Activated CD4-positive, CD25-positive, alpha-beta regulatory T cell treated with anti-CD3 and anti-CD28 coated beads, Interleukin-2, amount 50 U/mL, for 24 hours (primary cell): Measurements from ENCODE around the gene PPM1J.
A peak's percentile ranks its signal among the peaks of the same experiment; 100 is the strongest.
"Not testable (repeated sequence)": the region's sequence is repeated elsewhere in the genome, so short reads cannot be mapped to it uniquely, and the experiment has no call there.

ENCODE experiments used
- ATAC-seq, 2 donors: fragments of 150-1000 bp; cut with Tn5 transposase; one replicate each; pipeline ENCODE4 v1.10.0; 2021; ENCODE audit warnings: mild to moderate bottlenecking in 1 of 2, moderate library complexity in 1 of 2

PPM1J gene

DNA sequence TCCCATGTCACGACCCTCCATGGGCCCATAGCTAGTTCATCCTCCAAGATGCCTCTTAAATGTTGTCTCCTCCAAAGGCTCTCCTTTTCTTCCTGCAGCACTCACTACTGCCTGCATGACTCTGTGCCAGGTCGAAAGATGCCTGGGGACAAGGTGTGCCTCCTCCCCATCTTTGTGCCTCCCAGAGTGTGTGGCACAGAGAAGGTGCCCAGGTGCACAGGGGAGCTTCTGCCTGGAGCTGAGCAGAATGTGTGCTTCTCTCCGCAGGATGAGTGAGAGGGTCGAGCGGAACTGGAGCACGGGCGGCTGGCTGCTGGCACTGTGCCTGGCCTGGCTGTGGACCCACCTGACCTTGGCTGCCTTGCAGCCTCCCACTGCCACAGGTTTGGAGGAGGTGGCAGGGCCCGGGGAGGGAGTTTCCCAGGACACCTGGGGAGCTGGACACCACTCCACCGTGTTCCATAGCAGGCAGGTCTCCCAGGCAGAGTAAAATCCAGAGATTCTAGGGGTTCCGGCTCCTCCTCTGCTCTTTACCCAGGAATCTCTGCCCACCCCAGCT, 6.9 kb upstream of the PPM1J start:
- no peak for ATAC-seq

DNA sequence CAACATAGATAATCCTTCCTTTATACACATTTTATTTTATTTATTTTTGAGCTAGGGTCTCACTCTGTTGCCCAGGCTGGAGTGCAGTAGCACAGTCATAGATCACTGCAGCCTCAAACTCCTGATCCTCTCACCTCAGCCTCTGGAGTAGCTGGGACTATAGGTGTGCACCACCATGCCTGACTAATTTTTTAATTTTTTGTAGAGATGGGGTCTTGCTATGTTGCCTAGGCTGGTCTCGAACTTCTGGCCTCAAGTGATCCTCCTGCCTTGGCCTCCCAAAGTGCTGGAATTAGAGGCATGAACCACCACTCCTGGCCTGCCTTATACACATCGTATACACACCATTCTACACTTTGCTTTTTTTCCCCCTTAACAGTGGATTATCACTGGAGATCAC, 6.2 kb upstream of the PPM1J start:
- ATAC-seq = not testable (repeated sequence)

DNA sequence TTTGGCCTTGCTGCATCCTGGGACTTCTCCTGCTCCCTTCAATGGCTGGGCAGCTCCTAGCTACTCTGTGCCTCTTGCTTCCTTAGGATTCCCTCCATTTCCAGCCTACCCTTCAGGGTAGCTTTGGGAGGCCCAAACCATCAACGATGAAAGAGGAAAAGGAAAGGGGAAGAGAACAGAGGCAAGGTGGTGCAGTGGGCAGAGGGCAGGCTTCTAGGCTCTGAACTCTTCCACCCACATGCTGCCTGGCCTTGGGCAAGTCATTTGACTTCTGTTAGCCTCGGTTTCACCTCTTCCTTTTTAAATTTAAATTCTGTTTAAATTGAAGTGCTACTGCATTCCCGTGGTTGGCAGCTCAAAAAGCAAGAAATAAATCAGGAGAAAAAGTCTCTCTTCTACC, 5.7 kb upstream of the PPM1J start:
- no peak for ATAC-seq

DNA sequence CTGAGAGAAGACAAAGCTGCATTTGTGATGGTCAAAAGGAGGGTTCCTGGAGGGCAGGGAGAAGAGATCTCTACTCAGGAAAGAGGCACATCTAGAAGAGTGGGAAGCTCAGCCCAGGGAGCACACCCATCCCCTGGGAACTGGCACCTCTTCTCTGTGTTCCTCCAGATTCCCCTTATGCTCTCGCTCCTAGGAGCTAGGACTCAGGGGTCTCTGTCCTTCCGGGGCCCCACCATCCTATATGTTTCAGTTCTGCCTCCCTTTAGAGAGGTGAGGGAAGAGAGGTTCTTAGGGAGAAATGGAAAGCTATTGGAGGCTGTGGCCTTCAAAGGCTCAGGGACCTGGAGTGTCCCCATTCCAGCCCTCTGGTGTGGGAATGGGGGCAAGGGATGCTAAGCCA, 4.6 kb upstream of the PPM1J start:
- no peak for ATAC-seq

DNA sequence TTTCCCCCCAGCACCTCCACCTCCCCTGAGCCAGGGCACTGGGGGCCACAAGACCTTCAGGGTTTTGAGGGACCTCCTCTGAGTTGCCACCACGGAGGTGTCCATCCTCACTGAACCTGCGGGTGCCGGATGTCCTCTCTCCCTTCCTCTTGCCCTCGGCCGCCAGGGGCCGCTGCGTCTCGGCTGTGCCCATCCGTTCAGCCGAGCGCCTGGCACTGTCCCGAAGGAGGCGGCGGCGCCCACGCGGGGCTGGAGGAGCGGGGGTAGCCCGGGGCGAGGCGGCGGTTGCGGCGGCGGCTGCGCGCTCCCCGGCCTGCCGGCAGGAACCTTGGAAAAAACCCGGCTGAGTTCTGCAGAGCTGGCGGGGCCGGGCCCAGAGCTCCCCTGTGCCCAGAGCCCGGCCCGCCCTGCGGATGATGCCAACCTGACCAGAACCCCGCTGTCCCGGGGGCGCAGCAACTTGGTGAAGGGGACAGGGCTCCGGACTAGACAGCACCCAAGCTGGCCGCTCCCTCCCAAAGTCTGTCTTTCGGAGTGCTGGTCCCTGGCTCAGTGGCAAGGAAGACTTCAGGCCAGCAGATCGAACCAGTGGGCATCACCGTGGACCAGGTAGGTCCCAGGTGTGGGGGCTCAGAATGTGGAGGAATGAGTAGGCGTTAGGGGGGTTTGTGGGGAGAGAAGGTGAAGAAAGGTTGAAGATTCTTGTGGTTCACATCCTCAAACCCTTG, 3.7 kb upstream of the PPM1J start:
- peak; percentile 27 to 44 for ATAC-seq

DNA sequence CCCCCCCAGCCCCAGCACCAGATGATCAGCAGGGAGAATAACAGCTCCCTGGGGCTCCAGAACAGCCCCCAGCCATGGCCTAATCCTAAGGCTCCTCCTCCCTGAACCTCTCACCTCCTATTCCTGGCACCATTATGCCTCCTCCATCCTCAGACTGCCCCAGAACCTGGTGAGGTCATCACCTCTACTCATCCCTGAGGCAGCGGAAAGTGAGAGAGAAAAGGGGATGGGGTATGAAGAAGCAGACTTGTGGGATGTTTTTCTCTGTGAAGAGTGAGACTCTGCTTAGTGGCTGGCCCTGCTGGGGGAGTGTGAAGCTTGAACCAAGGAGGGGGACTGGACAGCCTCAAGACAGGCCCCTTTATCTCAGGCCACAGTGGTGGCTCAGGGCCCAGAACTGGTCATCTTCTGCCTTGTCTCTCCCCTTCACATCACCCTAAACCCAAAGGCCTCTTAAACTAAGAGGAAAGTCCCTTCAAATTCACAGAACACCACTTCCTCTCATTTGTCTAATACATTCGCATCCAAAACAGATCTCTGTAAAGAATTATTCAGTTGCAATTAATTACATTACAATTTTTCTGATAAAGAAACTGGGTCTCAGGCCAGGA, 2.2 kb upstream of the PPM1J start:
- ATAC-seq = no peak

DNA sequence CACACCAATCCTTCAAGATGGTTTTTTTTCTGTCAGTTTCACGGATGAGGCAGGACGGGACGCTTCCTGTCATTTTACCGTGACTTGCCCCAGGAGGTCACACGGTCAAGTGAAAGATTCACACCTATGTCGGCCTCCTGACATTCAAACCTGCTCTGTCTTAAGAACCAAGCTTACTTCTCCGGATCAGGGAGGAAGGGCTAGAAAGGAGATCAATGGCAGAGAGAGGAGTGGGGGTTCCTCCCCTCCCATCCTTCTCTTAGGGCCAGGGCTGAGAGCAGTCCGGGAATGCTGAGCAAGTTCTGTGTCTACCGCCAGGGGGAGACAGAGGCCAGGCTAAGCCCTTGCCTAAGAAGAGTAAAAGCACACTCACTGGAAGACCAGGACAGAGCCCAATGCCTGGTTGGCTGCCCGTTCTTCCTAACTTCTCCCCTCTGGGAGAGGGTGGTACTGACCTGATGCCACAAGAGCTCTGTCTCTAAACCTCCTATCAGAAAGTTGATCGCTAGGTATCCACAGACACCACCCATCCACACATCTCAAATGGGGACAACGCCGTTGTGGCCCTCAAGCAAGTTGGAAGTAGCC, 1.1 kb upstream of the PPM1J start:
- ATAC-seq = peak; percentile 30 to 34

DNA sequence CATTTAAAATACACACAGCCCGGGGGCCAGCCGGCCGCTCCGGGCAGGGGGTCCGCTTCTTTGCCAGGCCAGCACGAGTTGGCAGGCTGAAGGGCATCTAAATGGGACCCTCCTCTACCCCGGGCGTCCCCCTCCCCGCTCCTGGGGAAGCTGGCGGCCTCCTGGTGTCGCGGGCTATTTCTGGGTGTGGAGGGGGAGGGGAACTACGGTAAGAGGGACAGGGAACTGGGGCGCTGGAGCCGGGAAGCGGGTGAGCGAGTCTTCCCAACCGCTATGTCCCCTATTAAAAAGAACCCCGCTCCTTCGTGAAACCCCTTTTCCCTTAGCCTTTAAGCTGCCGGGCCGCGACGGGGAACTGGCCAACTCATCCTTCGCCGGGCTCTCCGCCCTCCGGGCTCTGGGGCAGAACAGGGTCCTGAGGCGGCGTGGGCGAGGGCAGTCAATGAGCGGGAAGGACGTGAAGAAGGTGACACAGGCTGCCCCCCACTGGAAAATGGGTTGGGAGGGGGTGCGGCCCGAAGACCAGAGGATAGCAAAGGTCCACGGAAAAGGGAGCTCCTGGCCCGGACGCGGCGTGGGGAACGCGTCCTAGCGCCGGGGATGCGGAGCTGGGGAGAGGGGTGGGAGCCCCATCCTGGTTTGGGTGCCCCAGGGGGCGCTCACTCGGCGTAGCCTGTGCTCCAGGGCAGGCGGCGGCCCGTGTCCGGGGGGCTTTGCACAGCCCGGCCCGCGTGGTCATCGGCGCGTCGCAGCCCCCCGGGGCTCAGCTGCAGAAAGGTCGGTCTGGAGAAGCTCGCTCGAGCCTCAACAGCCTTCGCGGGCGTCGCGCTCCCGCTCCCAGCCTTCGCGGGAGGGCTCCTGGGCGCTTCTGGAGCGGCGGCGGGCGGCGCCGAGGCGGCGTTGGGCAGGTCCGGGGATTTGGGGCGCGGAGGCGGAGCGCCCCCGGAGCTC, 544 bp downstream of the PPM1J start:
- ATAC-seq = peak in 1 of 2 donors; percentile 1

DNA sequence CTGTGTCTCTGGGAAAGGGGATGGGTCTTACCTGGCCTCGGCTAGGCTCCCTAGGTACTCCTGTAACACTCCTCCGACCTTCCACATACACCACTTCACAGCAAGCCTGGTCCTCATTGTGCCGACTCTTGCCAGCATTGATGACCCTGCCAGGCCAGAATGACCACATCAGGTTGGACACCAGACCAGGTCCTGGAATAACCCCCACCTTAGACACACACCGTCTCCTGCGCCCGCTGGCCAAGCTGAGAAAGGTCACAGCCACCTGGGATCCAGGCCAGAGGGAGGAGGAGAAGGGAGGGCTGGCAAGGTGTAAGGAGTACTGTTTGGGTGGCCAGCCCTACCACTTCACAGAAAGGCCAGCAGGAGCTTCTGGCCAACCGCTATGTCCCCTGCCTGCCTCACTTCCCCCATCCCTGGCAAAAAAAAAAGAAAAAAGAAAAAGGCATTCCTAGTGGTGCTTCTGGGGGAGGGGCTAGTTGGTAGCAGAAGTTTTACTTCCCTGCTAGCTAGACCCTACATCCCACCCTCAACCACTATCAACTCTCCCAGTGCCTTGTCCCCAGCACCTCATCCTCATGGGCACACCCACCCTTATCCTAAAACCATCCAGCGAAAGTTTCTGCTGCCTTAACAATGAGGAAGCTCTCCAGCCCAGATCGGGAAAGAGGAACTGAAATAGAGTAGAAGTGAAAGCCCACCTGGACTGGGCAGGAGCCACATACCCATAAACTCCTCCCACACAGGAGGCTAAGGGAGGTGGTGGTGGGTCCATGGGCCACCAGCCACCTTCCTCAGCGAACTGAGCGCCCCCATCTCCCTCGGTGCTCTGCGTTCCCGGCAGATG, 1.4 kb downstream of the PPM1J start:
- ATAC-seq = no peak

DNA sequence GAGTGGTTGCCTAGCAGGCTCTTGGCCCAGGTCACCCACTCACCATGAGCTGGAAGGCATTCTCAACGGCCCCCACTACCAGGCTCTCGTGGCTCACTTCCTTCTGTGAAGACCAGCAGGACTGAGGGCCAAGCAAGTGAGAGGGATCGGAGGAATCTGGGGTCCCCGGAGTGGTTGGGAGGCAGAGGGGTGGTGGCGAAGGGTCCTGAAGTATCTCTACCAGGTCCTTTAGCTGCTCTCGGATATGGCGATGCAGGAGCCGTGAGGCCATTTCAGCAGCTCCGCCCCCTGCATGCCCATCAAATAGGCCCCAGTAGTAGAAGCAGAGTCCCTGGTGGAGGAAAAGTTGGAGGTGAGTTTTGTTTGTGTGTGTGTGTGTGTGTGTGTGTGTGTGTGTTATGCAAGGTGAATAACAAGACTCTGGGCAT, 2.4 kb downstream of the PPM1J start:
- ATAC-seq = no peak

DNA sequence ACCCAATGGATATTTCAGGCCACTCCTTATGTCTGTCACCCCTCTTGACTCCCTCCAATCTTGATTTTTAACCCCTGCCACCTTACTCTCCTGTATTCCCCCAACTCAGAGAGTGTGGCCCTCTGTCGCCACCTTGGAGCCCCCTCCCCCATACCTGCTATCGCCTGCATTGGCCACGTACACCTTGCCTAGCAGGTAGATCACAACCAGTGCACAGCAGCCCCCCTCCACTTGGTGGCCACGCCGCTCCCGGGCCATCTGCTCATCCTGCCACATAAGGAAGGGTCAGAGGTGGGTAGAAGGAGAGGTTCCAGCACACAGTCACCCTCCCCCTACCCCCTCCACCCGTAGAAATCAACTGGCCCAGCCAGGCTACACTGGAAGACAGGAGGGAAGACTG, 2.9 kb downstream of the PPM1J start:
- no peak for ATAC-seq

DNA sequence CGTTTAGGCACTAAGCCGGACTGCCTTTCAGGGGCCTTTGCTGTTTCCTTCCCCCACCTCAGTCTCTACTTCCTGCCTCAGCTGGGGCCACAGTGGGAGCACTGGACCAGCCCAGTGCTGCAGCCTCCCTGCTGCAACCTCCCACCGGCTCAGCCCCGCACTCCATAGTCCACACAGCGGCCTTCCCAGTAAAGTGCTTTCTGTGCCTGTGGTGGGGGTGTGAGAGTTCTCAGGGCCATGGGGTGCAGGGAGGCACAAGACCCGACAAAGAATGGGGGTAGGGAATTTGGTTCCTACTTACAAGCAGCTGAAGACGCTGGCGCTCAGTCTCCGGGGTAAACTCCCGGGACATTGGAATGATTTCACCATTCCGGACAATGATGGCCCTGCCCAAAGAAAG, 3.5 kb downstream of the PPM1J start:
- no peak for ATAC-seq

DNA sequence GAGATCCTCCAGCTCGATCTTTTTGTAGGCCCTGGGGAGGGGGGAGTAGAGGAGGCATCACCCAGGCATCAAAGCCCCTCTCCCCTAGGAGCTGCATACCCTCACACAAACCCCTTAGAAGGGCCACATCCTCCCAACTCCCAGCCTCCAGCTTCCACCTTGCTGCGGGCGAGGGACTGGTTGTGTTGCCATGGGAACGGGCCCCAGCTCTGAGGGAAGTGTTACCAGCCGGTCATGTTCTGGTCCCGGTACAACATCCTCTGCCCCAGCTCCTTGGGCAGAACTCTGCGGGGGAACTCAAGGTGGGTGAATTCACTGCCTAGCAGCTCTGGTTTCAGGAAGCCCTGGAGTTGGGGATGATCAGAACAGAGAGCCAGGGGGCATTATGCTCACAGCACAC, 4.1 kb downstream of the PPM1J start:
- no peak for ATAC-seq

DNA sequence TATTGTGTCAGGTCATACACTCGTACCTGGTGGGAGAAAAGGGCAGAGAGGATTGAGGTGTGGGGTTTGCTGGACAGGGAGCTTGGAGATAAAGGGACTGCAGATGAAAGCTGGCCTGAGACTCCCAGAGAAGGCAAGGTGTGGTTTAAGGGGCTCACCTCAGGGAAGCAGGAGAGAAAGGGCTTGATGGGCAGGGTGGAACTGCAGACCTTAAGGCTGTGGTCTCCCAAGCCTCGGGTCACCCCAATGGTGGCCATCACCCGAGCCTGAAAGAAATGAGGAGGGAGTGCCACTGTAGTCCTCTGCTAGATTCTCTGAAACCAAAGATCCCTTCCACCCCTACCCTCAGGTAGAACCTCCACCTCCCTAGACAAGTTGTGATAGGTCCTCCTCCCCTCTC, 4.5 kb downstream of the PPM1J start:
- ATAC-seq = no peak

DNA sequence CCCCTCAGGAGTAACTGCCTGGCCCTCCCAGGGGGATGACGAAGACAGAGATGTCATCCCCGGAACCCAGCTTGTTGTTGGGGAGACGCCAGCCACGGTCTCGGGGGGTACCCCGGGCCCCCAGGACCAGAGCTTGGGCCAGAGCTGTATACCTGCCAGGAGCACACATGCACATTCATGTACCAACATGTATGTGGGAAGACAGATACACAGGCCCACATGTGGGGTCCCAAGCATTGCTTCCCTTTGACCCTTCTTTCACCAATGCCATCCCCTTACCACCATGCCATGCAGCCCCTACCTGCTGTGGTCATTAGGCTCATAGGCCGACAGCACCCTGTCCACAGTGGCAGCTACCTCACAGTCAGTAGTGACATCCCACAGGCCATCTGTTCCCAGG, 5.0 kb downstream of the PPM1J start:
- ATAC-seq = no peak

DNA sequence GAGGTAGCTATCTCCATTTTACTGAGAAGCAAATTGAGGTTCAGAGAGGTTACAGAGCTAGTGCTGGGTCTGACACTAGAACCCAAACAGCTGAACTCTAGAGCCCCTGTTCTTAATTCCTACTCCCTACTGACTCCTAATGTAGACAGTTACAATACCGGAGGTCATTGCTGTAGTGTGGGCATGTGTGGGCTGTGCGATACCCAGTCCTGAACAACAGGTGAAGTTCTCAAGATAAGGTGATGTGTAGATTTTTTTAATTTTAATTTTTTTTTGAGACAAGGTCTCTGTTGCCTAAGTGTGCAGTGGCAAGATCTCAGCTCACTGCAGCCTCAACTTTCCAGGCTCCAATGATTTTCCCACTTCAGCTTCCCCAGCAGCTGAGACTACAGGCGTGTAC, 6.6 kb downstream of the PPM1J start:
- no peak for ATAC-seq

DNA sequence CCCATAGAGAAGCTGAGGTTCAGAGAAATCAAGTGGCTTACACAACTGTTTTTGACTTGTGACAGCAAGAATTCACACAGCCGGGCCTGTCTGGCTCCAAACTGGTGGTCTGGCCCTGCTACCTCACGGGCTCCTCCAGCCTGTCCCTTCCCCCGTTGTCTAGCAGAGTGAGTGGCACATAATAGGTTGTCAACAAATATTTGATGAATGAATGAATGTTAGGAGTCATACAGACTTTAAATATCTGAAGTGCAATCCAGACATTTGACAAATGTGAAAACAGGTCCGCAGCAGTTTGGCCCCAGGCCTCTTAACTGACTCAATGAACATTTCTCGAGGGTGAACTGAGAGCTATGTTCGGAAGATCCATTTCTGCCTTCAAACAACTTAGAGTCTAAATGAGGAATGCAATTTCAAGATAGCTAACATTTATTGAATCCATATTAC, 7.1 kb downstream of the PPM1J start:
- ATAC-seq = no peak

DNA sequence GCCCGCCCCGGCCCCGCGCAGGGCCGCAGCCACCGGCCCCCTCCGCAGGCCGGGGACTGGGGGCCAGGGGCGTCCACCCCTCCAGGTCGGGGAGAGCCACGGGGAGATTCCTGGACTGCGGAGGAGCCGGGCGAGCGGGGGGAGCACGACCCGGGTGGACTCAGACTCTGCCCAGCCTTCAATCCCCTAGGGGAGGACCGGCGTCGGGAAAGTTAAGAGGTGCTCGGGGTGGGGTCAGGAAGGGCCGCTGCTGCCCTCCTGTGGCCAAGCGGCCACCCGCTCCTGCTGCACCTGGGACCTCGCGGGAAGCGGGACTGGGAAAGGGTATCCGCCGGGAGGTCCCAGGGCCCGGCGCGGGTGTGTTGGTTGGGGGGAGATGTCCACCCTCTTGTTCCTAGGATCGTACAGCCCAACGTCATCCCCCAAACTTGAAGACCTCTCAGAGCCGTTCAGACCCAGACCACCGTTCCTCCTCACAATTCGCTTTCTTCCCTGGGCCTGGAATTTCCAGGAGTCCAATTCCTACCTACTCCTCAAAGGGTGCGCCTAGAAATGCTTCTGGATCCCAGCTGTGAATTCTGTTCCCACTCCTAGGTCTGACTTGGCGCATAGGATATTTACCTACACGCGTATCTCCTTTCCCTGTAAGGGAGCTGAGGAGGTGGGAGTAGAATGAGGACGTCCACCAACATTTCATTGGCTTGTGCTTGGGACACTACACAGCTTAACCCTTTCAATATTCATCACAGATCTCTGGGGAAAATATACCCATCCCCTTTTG, 7.7 kb downstream of the PPM1J start:
- peak; percentile 70 to 75 for ATAC-seq

DNA sequence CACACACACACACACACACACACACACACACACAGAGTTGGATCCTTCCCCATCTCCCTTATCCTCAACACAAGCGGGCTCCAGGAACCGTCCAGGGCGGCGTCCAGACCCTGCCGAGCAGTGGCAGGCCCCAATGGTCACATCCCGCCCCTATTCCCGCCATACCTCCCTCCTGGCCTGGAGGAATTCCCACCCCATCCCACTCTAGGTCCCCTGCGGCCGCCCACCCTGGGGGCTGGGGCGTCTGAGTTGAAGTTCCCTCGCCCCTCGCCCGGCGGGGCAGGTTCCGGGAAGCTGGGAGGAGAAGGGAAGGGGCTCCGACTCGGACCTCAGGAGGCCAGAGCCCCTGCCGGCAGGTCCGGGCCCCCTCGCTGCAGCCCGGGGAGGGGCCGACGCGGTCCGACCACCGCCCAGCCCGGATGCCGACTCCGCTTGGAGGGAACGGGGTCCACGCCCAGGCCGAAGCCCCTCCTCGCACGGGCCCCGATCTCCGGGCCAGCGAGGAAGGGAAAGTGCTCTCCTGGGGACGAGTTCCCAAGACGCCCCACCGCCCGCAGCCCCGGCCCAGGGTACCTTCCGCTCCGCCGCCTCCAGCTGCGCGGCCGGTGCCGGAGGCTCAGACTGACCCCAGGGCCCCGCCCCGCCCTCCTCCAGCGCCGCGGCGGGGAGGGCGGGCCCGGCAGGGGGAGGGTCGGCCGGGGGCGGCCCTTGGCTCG, 8.5 kb downstream of the PPM1J start, which contains the start of gene RHOC:
RHOC (minus strand) TSS at position 623 of the 716 bp plus-strand sequence. CDS start 3,328 bp downstream, outside the sequence.
- ATAC-seq = peak; percentile 55 to 62
